IMR-90 (cell line): ENCODE results near the gene TMEM158. TPM values are rescaled to one million over a fixed set of nuclear protein-coding genes. Genes with fewer than 3 reads are reported as not detected.
A peak's percentile ranks its signal among the peaks of the same experiment; 100 is the strongest.

Experiments used
- ATAC-seq: fragments of 200-7000 bp; cut with Tn5 transposase; 2 replicates; pipeline ENCODE4 v1.9.1; 2020; ENCODE audit warnings: low read depth, mild to moderate bottlenecking, moderate library complexity
- BruUV-seq: library from RNA; stranded (reverse); fragments of 400-500 nt; replicated peaks from 2 replicates; lab custom pipeline; 2021; lab: Mats Ljungman, UMichigan
- CTCF ChIA-PET: fragments of 300-600 bp; formaldehyde crosslinking; extraction: SDS; loops from one replicate; lab custom pipeline; 2021; ENCODE audit warnings: antibody characterized with exemption; lab: Yijun Ruan, JAX
- POLR2A ChIA-PET: fragments of 300-600 bp; sonication (Branson Sonifier 250); formaldehyde crosslinking; loops from one replicate; lab custom pipeline; 2022; ENCODE audit warnings: antibody characterized with exemption; ENCODE audit not compliant: unreplicated experiment; lab: Charles Lee
- DNase-seq: peaks from one replicate; pipeline ENCODE4 v3.0.0; 2013
- H2AFZ ChIP-seq: replicated peaks from 2 replicates; pipeline ENCODE3; 2013; ENCODE audit warnings: low read length, mild to moderate bottlenecking; ENCODE audit not compliant: poor library complexity
- H2AK5ac ChIP-seq: 2 replicates; pipeline ENCODE4 v1.6.1; 2013; ENCODE audit warnings: low read depth, low read length, inconsistent platforms
- H2AK9ac ChIP-seq: replicated peaks from 2 replicates; pipeline ENCODE3; 2013; ENCODE audit warnings: mild to moderate bottlenecking, low read depth, low read length, moderate library complexity; ENCODE audit not compliant: poor library complexity
- H2BK120ac ChIP-seq: 2 replicates; pipeline ENCODE4 v1.6.1; 2013; ENCODE audit warnings: low read depth, low read length, inconsistent platforms
- H2BK15ac ChIP-seq: 3 replicates; pipeline ENCODE4 v1.6.1; 2013; ENCODE audit warnings: low read depth, low read length, inconsistent platforms
- H2BK20ac ChIP-seq: 2 replicates; pipeline ENCODE4 v1.6.1; 2013; ENCODE audit warnings: low read depth, mild to moderate bottlenecking, inconsistent platforms, low read length, moderate library complexity
- H2BK5ac ChIP-seq: 2 replicates; pipeline ENCODE4 v1.6.1; 2013; ENCODE audit warnings: mild to moderate bottlenecking, low read depth, low read length, inconsistent platforms; ENCODE audit not compliant: poor library complexity, severe bottlenecking
- H3K14ac ChIP-seq: replicated peaks from 2 replicates; pipeline ENCODE4 v1.6.1; 2013; ENCODE audit warnings: low read depth, low read length, inconsistent platforms
- H3K18ac ChIP-seq: 2 replicates; pipeline ENCODE4 v1.6.1; 2013; ENCODE audit warnings: low read depth, low read length, control low read depth
- H3K23ac ChIP-seq: 2 replicates; pipeline ENCODE4 v1.6.1; 2013; ENCODE audit warnings: low read depth, low read length, inconsistent platforms
- H3K27ac ChIP-seq: 2 replicates; pipeline ENCODE4 v1.5.1; 2013; ENCODE audit warnings: mild to moderate bottlenecking, control low read depth, low read length; ENCODE audit not compliant: insufficient read depth
- H3K27me3 ChIP-seq: 2 replicates; pipeline ENCODE4 v1.6.1; 2013; ENCODE audit warnings: low read length; ENCODE audit not compliant: control insufficient read depth, insufficient read depth
- H3K36me3 ChIP-seq: 2 replicates; pipeline ENCODE4 v1.6.1; 2013; ENCODE audit warnings: low read length, mixed read lengths; ENCODE audit not compliant: control insufficient read depth, insufficient read depth
- H3K4ac ChIP-seq: 2 replicates; pipeline ENCODE4 v1.6.1; 2013; ENCODE audit warnings: low read depth, low read length, inconsistent platforms
- H3K4me1 ChIP-seq: 2 replicates; pipeline ENCODE4 v1.6.1; 2013; ENCODE audit warnings: low read length, mixed read lengths; ENCODE audit not compliant: control insufficient read depth, insufficient read depth
- H3K4me2 ChIP-seq: 2 replicates; pipeline ENCODE4 v1.6.1; 2013; ENCODE audit warnings: low read depth, mild to moderate bottlenecking, control low read depth, low read length, moderate library complexity
- H3K4me3 ChIP-seq: 2 replicates; pipeline ENCODE4 v1.5.1; 2013; ENCODE audit warnings: low read depth, mild to moderate bottlenecking, control low read depth, low read length, moderate library complexity; ENCODE audit not compliant: insufficient read depth
- H3K56ac ChIP-seq: 2 replicates; pipeline ENCODE4 v1.6.1; 2013; ENCODE audit warnings: low read length, inconsistent platforms; ENCODE audit not compliant: insufficient read depth; ENCODE audit errors: extremely low read depth
- H3K79me1 ChIP-seq, 2 experiments: 2 replicates each; pipeline ENCODE4 v1.6.1; 2013; ENCODE audit warnings: low read length in 2 of 2, inconsistent platforms in 1 of 2, low read depth in 1 of 2
- H3K9ac ChIP-seq: 2 replicates; pipeline ENCODE4 v1.6.1; 2013; ENCODE audit warnings: low read depth, low read length, control low read depth
- H3K9me1 ChIP-seq: 2 replicates; pipeline ENCODE4 v1.6.1; 2013; ENCODE audit warnings: low read length, inconsistent platforms; ENCODE audit not compliant: insufficient read depth
- H3K9me3 ChIP-seq: 2 replicates; pipeline ENCODE4 v1.6.1; 2013; ENCODE audit warnings: low read length; ENCODE audit not compliant: control insufficient read depth, insufficient read depth
- H4K20me1 ChIP-seq: 2 replicates; pipeline ENCODE4 v1.6.1; 2013; ENCODE audit warnings: low read length, inconsistent platforms; ENCODE audit not compliant: insufficient read depth
- H4K5ac ChIP-seq: 2 replicates; pipeline ENCODE4 v1.6.1; 2013; ENCODE audit warnings: mild to moderate bottlenecking, low read depth, low read length, control low read depth
- H4K8ac ChIP-seq, 2 experiments: 2 replicates each; pipeline ENCODE4 v1.6.1; 2013; ENCODE audit warnings: low read depth in 2 of 2, low read length in 2 of 2, control low read depth in 1 of 2, inconsistent platforms in 1 of 2
- H4K91ac ChIP-seq: 2 replicates; pipeline ENCODE4 v1.6.1; 2013; ENCODE audit warnings: low read depth, low read length, inconsistent platforms; ENCODE audit not compliant: insufficient read depth
- CEBPB ChIP-seq: IDR thresholded peaks from 2 replicates; pipeline ENCODE4 v1.6.1; 2012; ENCODE audit warnings: low read depth, low read length, improper control_type of control experiment
- FOS ChIP-seq: fragments of 150-350 bp; IDR thresholded peaks from 2 replicates; pipeline ENCODE4 v1.6.1; 2016; ENCODE audit warnings: low read depth, low read length
- MAFK ChIP-seq: IDR thresholded peaks from 2 replicates; pipeline ENCODE4 v1.6.1; 2012; ENCODE audit warnings: low read depth, low read length, improper control_type of control experiment
- NFE2L2 ChIP-seq: fragments of 150-350 bp; IDR thresholded peaks from 2 replicates; pipeline ENCODE4 v1.6.1; 2016; ENCODE audit warnings: low read depth, mild to moderate bottlenecking, low read length
- POLR2A ChIP-seq: IDR thresholded peaks from 2 replicates; pipeline ENCODE4 v1.6.1; 2012; ENCODE audit warnings: mild to moderate bottlenecking, low read depth, low read length
- RFX5 ChIP-seq: IDR thresholded peaks from 2 replicates; pipeline ENCODE4 v1.8.0; 2012; ENCODE audit warnings: low read depth, mild to moderate bottlenecking, low read length, moderate library complexity
- WGBS, 2 experiments: methylation state at CpG; one replicate each; pipeline versions ENCODE4 v1.1.5 to v1.1.7; 2013; ENCODE audit warnings: missing lambda C conversion rate in 2 of 2; ENCODE audit not compliant: insufficient read length in 1 of 2; ENCODE audit errors: extremely low coverage in 2 of 2; 5-methylcytosine and 5-hydroxymethylcytosine counted together
- dilution Hi-C: fragments of 300-500 bp; cut with HindIII; formaldehyde crosslinking; loops from one replicate; pipeline ENCODE4 v1.14.3; 2018; ENCODE audit warnings: low sequenced_read_pairs; ENCODE audit not compliant: unreplicated experiment
- in situ Hi-C: fragments of 300-500 bp; cut with MboI; formaldehyde crosslinking; loops from 3 replicates; pipeline ENCODE4 v1.14.3; 2019; ENCODE audit warnings: low sequenced_read_pairs, inconsistent platforms, mixed read lengths
- intact Hi-C: fragments of 100-400 bp; cut with micrococcal nuclease; formaldehyde crosslinking; loops from 2 replicates; pipeline ENCODE4 v1.10.0; 2022
- polyA plus RNA-seq, 3 experiments: library from polyadenylated mRNA; depleted of rRNA; stranded (reverse); fragments of >200 nt; gene quantifications; 2 replicates each; pipeline ENCODE4 v1.2.3, GENCODE V29; 2012; ENCODE audit warnings: low replicate concordance in 1 of 3
- total RNA-seq: library from RNA; depleted of rRNA; stranded (reverse); fragments of >200 nt; gene quantifications from 2 replicates; pipeline ENCODE4 v1.2.3, GENCODE V29; 2012

Gene TMEM158
- total and polyA plus RNA-seq, 2 of the 4 experiments (the other 2 are of a cell fraction): 1.6 to 16.4 TPM

DNA sequence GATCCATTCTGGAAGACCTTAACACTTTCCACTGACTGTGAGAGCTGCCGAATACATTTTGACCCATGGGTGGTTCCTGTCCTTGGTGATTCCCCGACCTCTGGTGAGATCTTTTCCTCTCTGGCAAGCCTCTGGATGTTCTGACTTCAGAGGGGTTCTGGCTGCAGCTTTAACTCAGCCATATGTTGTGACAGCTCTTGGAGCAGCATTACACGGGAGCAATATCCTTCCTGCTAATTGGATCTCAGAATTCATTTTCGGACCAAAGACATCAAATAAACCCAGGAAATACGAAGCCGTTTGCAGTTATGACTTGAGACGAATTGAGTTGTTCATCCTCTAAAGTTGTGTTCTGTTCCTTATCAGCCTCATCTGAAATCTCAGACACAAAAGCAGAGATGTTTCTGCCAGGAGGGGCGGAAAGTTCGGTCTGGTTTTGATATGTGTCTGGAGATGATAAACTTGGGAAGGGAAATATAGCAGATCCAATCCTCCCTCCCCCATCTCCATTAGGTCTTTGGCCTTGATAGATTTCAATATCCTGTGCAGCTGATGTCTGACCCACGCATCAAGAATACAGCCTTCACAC is 10.0 kb downstream of the TMEM158 start (continued):
- TF ChIP-seq NFE2L2: no peak
- no peak for TF ChIP-seq POLR2A

DNA sequence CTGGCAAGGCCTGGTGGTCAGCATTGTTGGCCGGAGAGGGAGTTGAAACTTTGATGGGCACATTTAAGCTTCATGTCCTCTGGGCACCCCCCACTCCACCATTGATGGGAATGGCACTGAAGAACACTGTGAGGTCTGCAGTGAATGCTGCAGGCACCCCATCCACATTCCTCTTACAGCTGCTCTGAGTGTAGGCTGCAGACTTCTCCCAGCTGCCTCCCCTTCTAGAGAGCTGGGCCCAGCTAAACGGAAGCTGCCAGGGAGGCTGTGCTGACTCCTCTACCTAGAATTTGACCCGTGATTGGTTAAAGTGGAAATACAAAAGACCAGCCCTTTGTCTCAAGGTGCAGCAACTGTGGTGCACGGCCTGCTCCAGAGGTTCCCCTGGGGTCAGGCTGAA is 10.6 kb downstream of the TMEM158 start:
- dilution Hi-C loops: no loop called here
- no peaks in the 10 kb centered on the region for H4K20me1 ChIP-seq
- in situ Hi-C loops: no loop called here
- H2BK15ac ChIP-seq: peak overlapping the region; percentile 72; the same call in 1 of the 3 replicates
- H3K27ac ChIP-seq: no peak overlapping the region
- no peak overlapping the region for H3K9ac ChIP-seq
- peaks cover 11% of the 10 kb centered on the region for H3K9me1 ChIP-seq
- ChIA-PET POLR2A (no interaction called here), CTCF (interaction anchor here (0.5 to 1.1 kb wide), 3 partner anchors 71 to 445 kb away, joined by 3 read pairs; no protein-coding TSS in a partner anchor)
- peak overlapping the region in 1 of 2 experiments; percentile 54; a peak in 1 of 4 replicates for H4K8ac ChIP-seq
- peak overlapping the region; percentile 58 for H4K91ac ChIP-seq
- H2AK5ac ChIP-seq: peak overlapping the region; percentile 92
- H3K23ac ChIP-seq: no peak overlapping the region
- H2BK20ac ChIP-seq: peak overlapping the region; percentile 54; the same call in 1 of the 2 replicates
- intact Hi-C loops: no loop called here
- no peak for DNase-seq
- H3K18ac ChIP-seq: 0 out of 2 replicates have a peak overlapping the region, but pooled peaks have one; percentile 46
- peak overlapping the region; percentile 51 for H4K5ac ChIP-seq
- no TSS peak for BruUV-seq
- peak overlapping the region; percentile 50; the same call in 1 of the 2 replicates for H3K4ac ChIP-seq
- no peaks in the 10 kb centered on the region for H3K27me3 ChIP-seq
- ATAC-seq: peak; percentile 6; the same call in 1 of the 2 replicates
- H3K14ac ChIP-seq: peak overlapping the region; percentile 31; the same call in 1 of the 2 replicates
- no peak overlapping the region for H3K56ac ChIP-seq
- H2AFZ ChIP-seq: peak overlapping the region; percentile 34
- H2BK120ac ChIP-seq: peak overlapping the region; percentile 45; the same call in 1 of the 2 replicates
- H2AK9ac ChIP-seq: no peak overlapping the region
- no peaks in the 10 kb centered on the region for H3K9me3 ChIP-seq
- WGBS, 2 experiments: 60% methylated on average over 1 of the region's 4 CpGs; no CpG with 5 or more reads in 1 of the 2 experiments
- H3K4me3 ChIP-seq: no peak overlapping the region
- peaks cover 0 to 18% of the 10 kb centered on the region in 2 experiments; a peak in 1 of 4 replicates for H3K79me1 ChIP-seq
- 0 out of 2 replicates have a peak, but pooled peaks cover 1% of the 10 kb centered on the region for H3K36me3 ChIP-seq
- H3K4me2 ChIP-seq: no peak overlapping the region
- no peak overlapping the region for H2BK5ac ChIP-seq
- H3K4me1 ChIP-seq: peaks cover 19% of the 10 kb centered on the region
- TF ChIP-seq MAFK (no peak), NFE2L2 (no peak), FOS (no peak), CEBPB (no peak), RFX5 (no peak)
